Ishikawa (cell line): ENCODE results near the gene CCDC18.

Experiments used
- CEBPB ChIP-seq: IDR thresholded peaks from 2 replicates; pipeline ENCODE4 v1.6.1; 2012
- CREB1 ChIP-seq: IDR thresholded peaks from 2 replicates; pipeline ENCODE4 v1.6.1; 2012; ENCODE audit warnings: low read depth
- EGR1 ChIP-seq: IDR thresholded peaks from 2 replicates; pipeline ENCODE4 v1.6.1; 2012
- EP300 ChIP-seq: IDR thresholded peaks from 2 replicates; pipeline ENCODE4 v1.6.1; 2012; ENCODE audit warnings: borderline replicate concordance
- FOXM1 ChIP-seq: IDR thresholded peaks from 2 replicates; pipeline ENCODE4 v1.6.1; 2012; ENCODE audit warnings: low read depth, borderline replicate concordance
- MAX ChIP-seq: IDR thresholded peaks from 2 replicates; pipeline ENCODE4 v1.6.1; 2012
- NFIC ChIP-seq: IDR thresholded peaks from 2 replicates; pipeline ENCODE4 v1.6.1; 2012
- RAD21 ChIP-seq: IDR thresholded peaks from 2 replicates; pipeline ENCODE4 v1.6.1; 2012; ENCODE audit warnings: low read depth
- REST ChIP-seq: IDR thresholded peaks from 2 replicates; pipeline ENCODE4 v1.6.1; 2012; ENCODE audit warnings: low read depth, mild to moderate bottlenecking
- TAF1 ChIP-seq: IDR thresholded peaks from 2 replicates; pipeline ENCODE4 v1.6.1; 2012; ENCODE audit warnings: low read depth, mild to moderate bottlenecking
- TCF12 ChIP-seq: IDR thresholded peaks from 2 replicates; pipeline ENCODE4 v1.6.1; 2012; ENCODE audit warnings: low read depth
- TEAD4 ChIP-seq: IDR thresholded peaks from 2 replicates; pipeline ENCODE4 v1.6.1; 2012
- USF1 ChIP-seq: IDR thresholded peaks from 2 replicates; pipeline ENCODE4 v1.6.1; 2012
- YY1 ChIP-seq: IDR thresholded peaks from 2 replicates; pipeline ENCODE4 v1.6.1; 2012; ENCODE audit warnings: low read depth
- ZBTB7A ChIP-seq: IDR thresholded peaks from 2 replicates; pipeline ENCODE4 v1.6.1; 2012; ENCODE audit warnings: low read depth

Gene CCDC18

DNA sequence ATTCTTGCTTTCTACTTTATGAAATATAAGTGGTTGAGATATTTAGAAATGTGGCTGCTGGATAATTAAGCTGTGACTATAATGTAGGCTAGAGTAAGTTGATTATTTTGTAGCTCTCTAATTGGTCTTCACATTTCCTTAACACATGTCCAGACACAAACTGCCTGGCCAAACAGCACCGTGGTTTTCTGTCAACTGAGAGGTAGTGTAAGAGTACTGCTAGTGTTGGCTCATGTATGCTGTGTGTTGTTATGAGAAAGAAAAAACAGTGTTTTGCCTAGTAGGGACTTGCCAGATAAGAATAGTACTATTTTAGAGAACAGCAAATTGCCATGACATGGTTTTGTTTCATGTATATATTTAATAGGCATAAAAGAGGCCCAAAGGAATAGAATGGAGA is 37.4 kb upstream of the CCDC18 start:
- TF ChIP-seq ZBTB7A (no peak), EGR1 (no peak), RAD21 (no peak), NFIC (no peak), EP300 (no peak), REST (no peak), TEAD4 (no peak), CREB1 (no peak), CEBPB (no peak), USF1 (no peak), YY1 (no peak)

DNA sequence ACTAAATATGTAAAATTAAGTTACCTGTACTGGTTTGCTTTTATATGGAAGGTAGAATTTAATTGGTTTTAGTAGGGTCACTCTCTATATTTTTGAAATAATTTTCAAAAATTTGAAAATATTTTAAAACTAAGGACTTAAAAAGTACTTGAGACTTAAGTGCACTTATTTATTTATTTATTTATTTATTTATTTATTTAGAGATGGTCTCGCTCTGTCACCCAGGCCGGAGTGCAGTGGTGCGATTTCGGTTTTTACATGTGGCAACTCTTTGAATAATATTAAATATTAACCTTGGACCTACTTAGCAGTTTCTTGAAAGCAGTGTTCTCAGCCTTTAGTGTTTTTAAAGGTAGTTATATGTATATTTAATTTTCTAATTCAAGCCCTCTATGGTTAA is 36.8 kb upstream of the CCDC18 start:
- TF ChIP-seq NFIC (no peak), EGR1 (no peak), YY1 (no peak), TCF12 (no peak), REST (no peak), USF1 (no peak), CREB1 (no peak), FOXM1 (no peak), MAX (no peak), ZBTB7A (no peak), TEAD4 (no peak), EP300 (no peak), CEBPB (no peak), RAD21 (no peak), TAF1 (no peak)

DNA sequence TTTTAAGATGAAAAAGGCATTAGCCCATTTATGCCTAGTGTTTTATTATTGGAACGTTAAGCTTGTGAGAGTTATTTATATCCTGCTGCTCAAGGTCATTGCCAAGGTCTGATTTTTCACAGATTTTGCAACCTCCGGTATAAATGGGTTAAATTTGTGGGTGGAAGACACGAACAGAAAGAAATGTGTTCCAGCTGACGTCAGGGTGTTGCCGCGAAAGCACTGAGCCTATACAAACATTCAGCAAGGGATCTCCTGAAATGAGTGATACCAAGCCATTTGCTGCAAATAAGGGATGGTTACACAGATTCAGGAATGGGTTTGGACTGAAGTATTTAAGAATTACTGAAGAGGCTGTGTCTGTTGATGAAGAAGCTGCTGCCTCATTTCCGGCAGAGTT is 32.5 kb upstream of the CCDC18 start:
- TF ChIP-seq TAF1, result no peak

- TF ChIP-seq RAD21 (no peak), ZBTB7A (no peak), CEBPB (no peak), TCF12 (no peak), MAX (no peak), REST (no peak), EP300 (no peak), YY1 (no peak), TEAD4 (no peak), EGR1 (no peak), USF1 (no peak), NFIC (no peak), FOXM1 (no peak), CREB1 (no peak), TAF1 (no peak)
These were observed 29.8 kb upstream of the CCDC18 start for GRCh38 chr1:93150729-93151128.
